Testis (tissue), 3 donors: ENCODE results near the gene HOXC12. TPM values are rescaled to one million over a fixed set of nuclear protein-coding genes. Genes with fewer than 3 reads are reported as not detected.

ENCODE experiments used
- DNase-seq: peaks from one replicate; pipeline ENCODE4 v3.0.0-alpha.2; 2019
- H3K27ac ChIP-seq, 2 donors: fragments of 200-600 bp; sonication (generic); one replicate each; pipeline ENCODE4 v1.5.1; 2019
- H3K27me3 ChIP-seq: fragments of 200-600 bp; sonication (generic); one replicate; pipeline ENCODE4 v1.5.1; 2019
- H3K36me3 ChIP-seq: fragments of 200-600 bp; sonication (generic); one replicate; pipeline ENCODE4 v1.5.1; 2017; ENCODE audit warnings: low read depth; ENCODE audit errors: missing control alignments
- H3K4me1 ChIP-seq: fragments of 200-600 bp; sonication (generic); one replicate; pipeline ENCODE4 v1.5.1; 2019
- H3K4me3 ChIP-seq, 2 donors: fragments of 200-600 bp; sonication (generic); one replicate each; pipeline ENCODE4 v1.5.1; 2017 to 2019
- H3K9me3 ChIP-seq: fragments of 200-600 bp; sonication (generic); one replicate; pipeline ENCODE4 v1.5.1; 2017
- CTCF ChIP-seq, 3 experiments: fragments of 450-650 bp in 2 of 3; fragments of 200-600 bp in 1 of 3; sonication (generic) in 1 of 3; IDR thresholded peaks; one replicate each; pipeline ENCODE4 v1.5.1; 2016 to 2019; ENCODE audit warnings: antibody characterized with exemption in 3 of 3, mild to moderate bottlenecking in 2 of 3, moderate library complexity in 1 of 3
- POLR2A ChIP-seq: fragments of 450-650 bp; IDR thresholded peaks from one replicate; pipeline ENCODE4 v1.6.1; 2017; ENCODE audit warnings: antibody characterized with exemption, mild to moderate bottlenecking, moderate library complexity
- WGBS, 2 donors: methylation state at CpG; one replicate each; pipeline ENCODE4 v1.1.5; 2018; 5-methylcytosine and 5-hydroxymethylcytosine counted together
- intact Hi-C: fragments of 100-400 bp; cut with DNase I; formaldehyde crosslinking; loops from one replicate; pipeline ENCODE4 v1.15.1; 2023; ENCODE audit warnings: low total_unique reads
- polyA plus RNA-seq: library from polyadenylated mRNA; stranded (reverse); fragments of 350-450 nt; fragmentation: Illumina TruSeq; extraction: RNeasy Lipid Tissue Mini Kit (QIAGEN cat#74804); gene quantifications from one replicate; pipeline ENCODE4 v1.2.3, GENCODE V29; 2014; ENCODE audit warnings: low read depth, low replicate concordance; ENCODE audit not compliant: insufficient read depth
- total RNA-seq, 2 donors: library from RNA; depleted of rRNA; stranded (reverse); fragments of >200 nt; gene quantifications; one replicate each; pipeline ENCODE4 v1.2.3, GENCODE V29; 2016

The HOXC12 gene
- total and polyA plus RNA-seq, 3 donors from 2014 or later = 0.06 TPM; not detected in 2

- no peaks in the 10 kb centered on the region for H3K36me3 ChIP-seq
- no peak overlapping the region for H3K27ac ChIP-seq
- H3K27me3 ChIP-seq = peaks cover 10% of the 10 kb centered on the region
- peaks cover 12% of the 10 kb centered on the region for H3K4me1 ChIP-seq
- intact Hi-C loops = no loop called here
- WGBS, 2 donors = 3 to 11% methylated on average over 26 to 71 of the region's 71 CpGs
- no peak for DNase-seq
- peak overlapping the region; percentile 2 to 41 for H3K4me3 ChIP-seq
- no peaks in the 10 kb centered on the region for H3K9me3 ChIP-seq
- TF ChIP-seq POLR2A = no peak
- TF ChIP-seq CTCF (IDR thresholded peaks at IDR 0.05) = no peak
Measured at GRCh38 chr12:53973236-53974042, 18.7 kb downstream of the HOXC12 start.

- peaks cover 10% of the 10 kb centered on the region for H3K27me3 ChIP-seq
- WGBS, 2 donors = 1 to 3% methylated on average over 24 to 63 of the region's 63 CpGs
Measured at GRCh38 chr12:53974084-53975063, 19.7 kb downstream of the HOXC12 start, which contains the start of gene HOTAIR. Gene HOTAIR (minus strand): TSS chr12:53974954.

GRCh38 chr12:53975064-53975471, 20.4 kb downstream of the HOXC12 start:
- no peak overlapping the region for H3K27ac ChIP-seq
- intact Hi-C loops = no loop called here
- no peak for DNase-seq
- H3K36me3 ChIP-seq = no peaks in the 10 kb centered on the region
- H3K9me3 ChIP-seq = no peaks in the 10 kb centered on the region
- 2 to 5% methylated on average over 15 to 25 of the region's 25 CpGs for WGBS, 2 donors
- H3K4me1 ChIP-seq = peaks cover 12% of the 10 kb centered on the region
- no peak for TF ChIP-seq CTCF (IDR thresholded peaks at IDR 0.05)
- TF ChIP-seq POLR2A = no peak
- H3K27me3 ChIP-seq = peaks cover 10% of the 10 kb centered on the region
- peak overlapping the region; percentile 15 to 41 for H3K4me3 ChIP-seq

More at GRCh38 chr12:53974084-53975063, 19.7 kb downstream of the HOXC12 start, which contains the start of gene HOTAIR:
- H3K9me3 ChIP-seq = no peaks in the 10 kb centered on the region
- intact Hi-C loops = no loop called here
- H3K4me1 ChIP-seq = peaks cover 12% of the 10 kb centered on the region
- TF ChIP-seq CTCF (IDR thresholded peaks at IDR 0.05) = no peak
- TF ChIP-seq POLR2A = no peak
- peak within 1 kb of the TSS; percentile 15 to 41 for H3K4me3 ChIP-seq
- H3K36me3 ChIP-seq = no peaks in the 10 kb centered on the region
- H3K27ac ChIP-seq = no peak within 1 kb of the TSS
- no peak for DNase-seq

- peak overlapping the region in 1 of 2 donors; percentile 41 for H3K4me3 ChIP-seq
- H3K4me1 ChIP-seq = peaks cover 12% of the 10 kb centered on the region
- intact Hi-C loops = no loop called here
- peaks cover 10% of the 10 kb centered on the region for H3K27me3 ChIP-seq
- H3K9me3 ChIP-seq = no peaks in the 10 kb centered on the region
- H3K36me3 ChIP-seq = no peaks in the 10 kb centered on the region
- no peak overlapping the region for H3K27ac ChIP-seq
- WGBS, 2 donors = 10 to 21% methylated on average over 30 to 31 of the region's 31 CpGs
- no peak for DNase-seq
- TF ChIP-seq CTCF (IDR thresholded peaks at IDR 0.05) (no peak), POLR2A (no peak)
Measured at GRCh38 chr12:53975479-53976152, 20.9 kb downstream of the HOXC12 start.
